ENCODE data around the gene PDSS2.
"Not testable (repeated sequence)": the region's sequence is repeated elsewhere in the genome, so short reads cannot be mapped to it uniquely, and the experiment has no call there.

Gene PDSS2

GRCh38 chr6:107128175-107128574 lies 331.2 kb downstream of the PDSS2 start:
- in situ Hi-C loops (cut with HindIII; ENCODE audit: low sequenced_read_pairs): no loop called here

- in situ Hi-C loops (cut with HindIII; ENCODE audit: low sequenced_read_pairs): no loop called here
Observed at GRCh38 chr6:107125771-107126170, 333.6 kb downstream of the PDSS2 start.

GRCh38 chr6:107124934-107125348 lies 334.4 kb downstream of the PDSS2 start:
- in situ Hi-C loops (cut with HindIII; ENCODE audit: low sequenced_read_pairs): loop anchor here (5.0 kb wide), 1 partner anchor 362 kb away; no protein-coding TSS in a partner anchor

GRCh38 chr6:107123501-107123900 lies 335.9 kb downstream of the PDSS2 start:
- in situ Hi-C loops (cut with HindIII; ENCODE audit: low sequenced_read_pairs): loop anchor here (5.0 kb wide), 1 partner anchor 364 kb away; no protein-coding TSS in a partner anchor

- in situ Hi-C loops (cut with HindIII; ENCODE audit: low sequenced_read_pairs): loop anchor here (5.0 kb wide), 1 partner anchor 365 kb away; no protein-coding TSS in a partner anchor
Observed at GRCh38 chr6:107122748-107123147, 336.6 kb downstream of the PDSS2 start.

GRCh38 chr6:107121964-107122495 lies 337.3 kb downstream of the PDSS2 start:
- in situ Hi-C loops (cut with HindIII; ENCODE audit: low sequenced_read_pairs): loop anchor here (5.0 kb wide), 1 partner anchor 365 kb away; no protein-coding TSS in a partner anchor

- in situ Hi-C loops (cut with HindIII; ENCODE audit: low sequenced_read_pairs): loop anchor here (5.0 kb wide), 1 partner anchor 366 kb away; no protein-coding TSS in a partner anchor
Observed at GRCh38 chr6:107121266-107121665, 338.1 kb downstream of the PDSS2 start.

GRCh38 chr6:107120404-107120803 lies 339.0 kb downstream of the PDSS2 start:
- in situ Hi-C loops (cut with HindIII; ENCODE audit: low sequenced_read_pairs): loop anchor here (5.0 kb wide), 1 partner anchor 367 kb away; no protein-coding TSS in a partner anchor

GRCh38 chr6:107118976-107119375 lies 340.4 kb downstream of the PDSS2 start:
- in situ Hi-C loops (cut with HindIII; ENCODE audit: low sequenced_read_pairs): no loop called here

- in situ Hi-C loops (cut with HindIII; ENCODE audit: low sequenced_read_pairs): not testable (repeated sequence)
Observed at GRCh38 chr6:107118540-107118939, 340.8 kb downstream of the PDSS2 start.

- in situ Hi-C loops (cut with HindIII; ENCODE audit: low sequenced_read_pairs): no loop called here
Observed at GRCh38 chr6:107116931-107117330, 342.4 kb downstream of the PDSS2 start.

GRCh38 chr6:107116328-107116892 lies 343.0 kb downstream of the PDSS2 start:
- in situ Hi-C loops (cut with HindIII; ENCODE audit: low sequenced_read_pairs): no loop called here

- in situ Hi-C loops (cut with HindIII; ENCODE audit: low sequenced_read_pairs): no loop called here
Observed at GRCh38 chr6:107115695-107116327, 343.6 kb downstream of the PDSS2 start.

- in situ Hi-C loops (cut with HindIII; ENCODE audit: low sequenced_read_pairs): no loop called here
Observed at GRCh38 chr6:107114926-107115694, 344.3 kb downstream of the PDSS2 start, which contains the start of gene BEND3. Gene BEND3 (minus strand): TSS chr6:107115515. CDS start chr6:107099285, 16,230 bp downstream.

- in situ Hi-C loops (cut with HindIII; ENCODE audit: low sequenced_read_pairs): no loop called here
Observed at GRCh38 chr6:107114213-107114925, 345.0 kb downstream of the PDSS2 start.

GRCh38 chr6:107110200-107110599 lies 349.2 kb downstream of the PDSS2 start:
- in situ Hi-C loops (cut with HindIII; ENCODE audit: low sequenced_read_pairs): no loop called here

GRCh38 chr6:107108201-107108890 lies 351.0 kb downstream of the PDSS2 start:
- in situ Hi-C loops (cut with HindIII; ENCODE audit: low sequenced_read_pairs): no loop called here

- in situ Hi-C loops (cut with HindIII; ENCODE audit: low sequenced_read_pairs): no loop called here
Observed at GRCh38 chr6:107107791-107108190, 351.6 kb downstream of the PDSS2 start.

GRCh38 chr6:107106165-107106564 lies 353.2 kb downstream of the PDSS2 start:
- in situ Hi-C loops (cut with HindIII; ENCODE audit: low sequenced_read_pairs): no loop called here
